NCI-H2081 (cell line): ENCODE data around the gene NAT9.

Source experiments
- DNase-seq, 2 experiments: peaks; one replicate each; lab custom pipeline; 2025; lab: John Stamatoyannopoulos, UW

The NAT9 gene

GRCh38 chr17:74729368-74729767, 46.8 kb downstream of the NAT9 start:
- no peak for DNase-seq

- DNase-seq = no peak
These were observed 47.5 kb downstream of the NAT9 start for GRCh38 chr17:74728702-74729075.

GRCh38 chr17:74728033-74728701, 48.0 kb downstream of the NAT9 start:
- DNase-seq = no peak

GRCh38 chr17:74725111-74725510, 51.0 kb downstream of the NAT9 start:
- DNase-seq = no peak

GRCh38 chr17:74723891-74724290, 52.3 kb downstream of the NAT9 start:
- DNase-seq = no peak

GRCh38 chr17:74722782-74723181, 53.4 kb downstream of the NAT9 start:
- no peak for DNase-seq
